OCI-LY7 (cell line): ENCODE data around the gene PSPN. TPM values are rescaled to one million over a fixed set of nuclear protein-coding genes. Genes with fewer than 3 reads are reported as not detected.
A peak's percentile ranks its signal among the peaks of the same experiment; 100 is the strongest.

Experiments used
- BruUV-seq: library from RNA; stranded (reverse); fragments of 400-500 nt; replicated peaks from 2 replicates; lab custom pipeline; 2021; lab: Mats Ljungman, UMichigan
- CTCF ChIA-PET: fragments of 300-600 bp; sonication (Branson Sonifier 250); formaldehyde crosslinking; loops from one replicate; lab custom pipeline; 2022; ENCODE audit warnings: antibody characterized with exemption; ENCODE audit not compliant: unreplicated experiment; lab: Charles Lee
- POLR2A ChIA-PET: fragments of 300-600 bp; sonication (Branson Sonifier 250); formaldehyde crosslinking; loops from one replicate; lab custom pipeline; 2022; ENCODE audit warnings: antibody characterized with exemption; lab: Charles Lee
- DNase-seq: peaks from one replicate; pipeline ENCODE4 v3.0.0-alpha.2; 2015; ENCODE audit warnings: low spot score
- H2AFZ ChIP-seq: fragments of 200-600 bp; sonication (generic), shearing (Covaris generic); 2 replicates; pipeline ENCODE4 v1.6.1; 2014; ENCODE audit warnings: mild to moderate bottlenecking, antibody characterized with exemption, low read length, moderate library complexity
- H3K27ac ChIP-seq: fragments of 200-600 bp; sonication (generic); 2 replicates; pipeline ENCODE4 v1.5.1; 2014; ENCODE audit warnings: mixed run types, low read depth, mild to moderate bottlenecking, moderate library complexity, low read length, inconsistent platforms; ENCODE audit not compliant: poor library complexity, severe bottlenecking
- H3K36me3 ChIP-seq: fragments of 200-600 bp; sonication (generic); 2 replicates; pipeline ENCODE4 v1.6.1; 2014; ENCODE audit warnings: mild to moderate bottlenecking, antibody characterized with exemption, low read length, moderate library complexity, mixed read lengths; ENCODE audit not compliant: insufficient read depth
- H3K4me1 ChIP-seq: fragments of 200-600 bp; sonication (generic); 2 replicates; pipeline ENCODE4 v1.5.1; 2014; ENCODE audit warnings: mild to moderate bottlenecking, low read length; ENCODE audit not compliant: insufficient read depth, poor library complexity, severe bottlenecking
- H3K4me2 ChIP-seq: fragments of 200-600 bp; sonication (generic); 2 replicates; pipeline ENCODE4 v1.6.1; 2014; ENCODE audit warnings: mild to moderate bottlenecking, low read length
- H3K4me3 ChIP-seq: fragments of 200-600 bp; sonication (generic); 2 replicates; pipeline ENCODE4 v1.5.1; 2014; ENCODE audit warnings: mild to moderate bottlenecking, low read depth, low read length; ENCODE audit not compliant: poor library complexity, severe bottlenecking
- H3K79me2 ChIP-seq: fragments of 200-600 bp; sonication (generic); 2 replicates; pipeline ENCODE4 v1.6.1; 2016; ENCODE audit warnings: low read depth, mild to moderate bottlenecking, low read length, moderate library complexity, mixed read lengths; ENCODE audit not compliant: insufficient read depth
- H3K9me2 ChIP-seq: fragments of 200-600 bp; sonication (generic); 2 replicates; pipeline ENCODE4 v1.6.1; 2016; ENCODE audit warnings: mild to moderate bottlenecking, low read length, mixed read lengths; ENCODE audit not compliant: insufficient read depth
- H3K9me3 ChIP-seq: fragments of 200-600 bp; sonication (generic); 2 replicates; pipeline ENCODE4 v1.6.1; 2014; ENCODE audit warnings: mild to moderate bottlenecking, mixed run types, low read length, mixed read lengths
- H4K20me1 ChIP-seq: fragments of 200-600 bp; sonication (generic); 2 replicates; pipeline ENCODE4 v1.6.1; 2014; ENCODE audit warnings: mild to moderate bottlenecking, antibody characterized with exemption, low read length, moderate library complexity, mixed read lengths; ENCODE audit not compliant: insufficient read depth
- CTCF ChIP-seq: fragments of 200-600 bp; sonication (generic); conservative IDR thresholded peaks from 2 replicates; pipeline ENCODE4 v1.5.1; 2014; ENCODE audit warnings: mild to moderate bottlenecking, antibody characterized with exemption, low read length, moderate library complexity, mixed read lengths
- EZH2phosphoT487 ChIP-seq: fragments of 200-600 bp; sonication (generic); IDR thresholded peaks from 2 replicates; pipeline ENCODE4 v1.6.1; 2018; ENCODE audit warnings: low read depth, borderline replicate concordance, mild to moderate bottlenecking, mixed run types, antibody characterized with exemption, low read length, moderate library complexity, mixed read lengths
- intact Hi-C: fragments of 100-400 bp; cut with micrococcal nuclease; formaldehyde crosslinking; loops from one replicate; pipeline ENCODE4 v1.10.0; 2022; ENCODE audit not compliant: unreplicated experiment
- total RNA-seq, 2 experiments: library from RNA; depleted of rRNA in 1 of 2; stranded (reverse); fragments of >200 nt in 1 of 2; shearing (Covaris generic) in 1 of 2; gene quantifications; 2 replicates each; pipeline ENCODE4 v1.2.3, GENCODE V29; 2014 to 2022

Gene PSPN
- total RNA-seq, 2 experiments from 2014 or later: 1.6 to 2.1 TPM

DNA sequence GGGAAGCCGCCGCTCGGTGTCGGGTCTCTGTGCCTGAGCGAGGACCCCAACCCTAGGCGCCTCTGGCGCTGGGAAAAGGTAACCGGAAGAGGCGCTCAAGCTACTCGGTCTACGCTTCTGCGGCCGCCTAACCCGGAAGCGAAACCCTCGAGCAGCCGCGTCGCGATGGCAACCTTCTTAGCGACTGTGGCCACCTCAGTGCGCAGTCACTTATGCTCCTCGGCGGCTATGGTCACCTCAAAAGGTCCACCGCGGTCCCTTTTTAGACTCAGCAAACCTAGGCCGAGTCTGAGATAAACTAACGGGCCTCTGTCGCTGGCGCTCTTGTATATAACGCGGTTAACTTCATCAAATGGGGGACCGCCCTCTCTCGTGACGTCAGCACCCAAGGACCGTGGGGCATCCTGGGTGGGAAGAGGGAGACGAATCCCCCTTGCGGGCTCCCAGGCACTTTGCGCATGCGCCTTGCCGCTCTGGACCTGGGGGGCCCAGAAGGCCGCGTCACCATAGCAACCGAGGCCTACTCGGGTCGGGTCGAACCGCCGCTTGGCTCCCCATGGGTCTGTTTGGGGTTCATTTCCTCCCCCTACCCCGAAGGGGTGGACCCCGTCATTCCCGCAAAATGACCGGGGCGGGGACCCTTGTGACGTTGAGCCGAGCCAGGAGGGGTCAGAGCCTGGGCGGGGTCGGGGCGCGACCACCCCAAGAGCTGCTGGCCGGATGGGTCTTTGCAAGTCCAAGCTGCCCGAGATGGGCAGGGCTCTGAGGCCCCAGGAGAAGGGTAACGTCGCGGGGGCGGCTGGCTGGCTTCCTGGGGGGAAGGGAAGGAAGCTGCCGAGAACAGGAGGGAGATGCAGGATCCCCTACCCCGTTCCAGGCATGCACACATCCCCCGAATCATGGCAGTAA, 17.6 kb upstream of the PSPN start, which contains the start of gene GTF2F1:
GTF2F1 (minus strand) TSS at position 91 of the 909 bp plus-strand sequence. CDS start 169 bp downstream, outside the sequence.
- Histone ChIP-seq H3K79me2 (peaks cover 15% of the 10 kb centered on the region), H3K9me2 (no peaks in the 10 kb centered on the region), H4K20me1 (no peaks in the 10 kb centered on the region), H3K4me2 (peak within 1 kb of the TSS; percentile 91), H3K27ac (peak within 1 kb of the TSS; percentile 44), H3K4me3 (peak within 1 kb of the TSS; percentile 81), H2AFZ (peak within 1 kb of the TSS; percentile 97), H3K36me3 (peaks cover 26% of the 10 kb centered on the region), H3K4me1 (peaks cover 14% of the 10 kb centered on the region), H3K9me3 (no peaks in the 10 kb centered on the region)
- intact Hi-C loops: loop anchor here (10.0 kb wide), 1 partner anchor 111 kb away; the partner anchor contains the start of gene TUBB4A
- POLR2A ChIA-PET: no interaction called here
- DNase-seq: peak; percentile 96
- BruUV-seq: no TSS peak
- CTCF ChIA-PET: no interaction called here
- TF ChIP-seq EZH2phosphoT487: no peak
- peak; percentile 50 for TF ChIP-seq CTCF

GRCh38 chr19:6392221-6393073, 16.7 kb upstream of the PSPN start:
- intact Hi-C loops: loop anchor here (10.0 kb wide), 1 partner anchor 112 kb away; the partner anchor contains the start of gene TUBB4A
- no peaks in the 10 kb centered on the region for H4K20me1 ChIP-seq
- no peaks in the 10 kb centered on the region for H3K9me3 ChIP-seq
- peak overlapping the region; percentile 44 for H3K27ac ChIP-seq
- TF ChIP-seq CTCF (no peak; the same call in 1 of the 2 replicates), EZH2phosphoT487 (no peak)
- H2AFZ ChIP-seq: peak overlapping the region; percentile 97
- peak overlapping the region; percentile 91 for H3K4me2 ChIP-seq
- H3K9me2 ChIP-seq: no peaks in the 10 kb centered on the region
- TSS peak; percentile 84 for BruUV-seq
- DNase-seq: no peak
- H3K79me2 ChIP-seq: peaks cover 15% of the 10 kb centered on the region
- ChIA-PET CTCF (no interaction called here), POLR2A (no interaction called here)
- H3K36me3 ChIP-seq: peaks cover 34% of the 10 kb centered on the region
- H3K4me3 ChIP-seq: peak overlapping the region; percentile 81
- peaks cover 14% of the 10 kb centered on the region for H3K4me1 ChIP-seq
